Measurements from ENCODE around the gene DTNA.

Gene DTNA

DNA sequence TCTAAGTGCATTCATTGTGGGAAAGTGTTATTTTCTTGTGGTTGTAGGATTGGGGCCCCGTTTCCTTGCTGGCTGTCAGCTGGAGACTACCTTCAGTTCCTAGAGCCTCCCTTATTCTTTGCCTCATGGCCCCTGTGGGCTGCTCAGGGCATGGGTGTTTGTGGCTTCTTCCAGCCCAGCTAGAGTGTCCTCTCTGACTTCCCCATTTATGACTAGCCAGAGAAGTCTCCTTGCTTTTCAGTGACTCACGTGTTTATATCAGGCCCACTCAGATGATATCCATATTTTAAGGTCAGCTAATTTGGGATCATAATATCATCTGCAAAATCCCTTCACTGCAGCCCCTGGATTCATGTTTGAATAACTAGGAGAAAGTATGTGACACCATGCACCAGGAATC lies 62.8 kb downstream of the DTNA start:
- DNase-seq (ENCODE audit: low spot score): peak; percentile 22

DNA sequence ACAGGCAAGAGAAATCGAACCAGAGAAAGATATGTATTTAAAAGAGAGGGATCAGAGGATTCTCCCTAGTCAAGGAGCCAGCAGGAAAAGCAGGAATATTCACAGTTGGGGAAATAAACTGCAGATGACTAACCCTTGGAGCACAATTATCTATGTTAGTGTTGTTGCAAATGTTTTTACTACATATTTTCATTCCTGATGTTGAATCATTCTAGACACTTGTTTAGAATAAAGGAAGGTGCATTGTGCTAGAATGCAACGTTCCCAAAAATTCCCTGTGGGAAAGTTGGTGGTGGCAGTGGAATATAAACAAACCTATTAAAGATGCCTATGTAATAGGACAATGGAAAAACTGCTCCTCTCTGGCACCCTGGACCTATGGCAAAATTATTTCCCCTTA lies 63.3 kb downstream of the DTNA start:
- no peak for DNase-seq (ENCODE audit: low spot score)

DNA sequence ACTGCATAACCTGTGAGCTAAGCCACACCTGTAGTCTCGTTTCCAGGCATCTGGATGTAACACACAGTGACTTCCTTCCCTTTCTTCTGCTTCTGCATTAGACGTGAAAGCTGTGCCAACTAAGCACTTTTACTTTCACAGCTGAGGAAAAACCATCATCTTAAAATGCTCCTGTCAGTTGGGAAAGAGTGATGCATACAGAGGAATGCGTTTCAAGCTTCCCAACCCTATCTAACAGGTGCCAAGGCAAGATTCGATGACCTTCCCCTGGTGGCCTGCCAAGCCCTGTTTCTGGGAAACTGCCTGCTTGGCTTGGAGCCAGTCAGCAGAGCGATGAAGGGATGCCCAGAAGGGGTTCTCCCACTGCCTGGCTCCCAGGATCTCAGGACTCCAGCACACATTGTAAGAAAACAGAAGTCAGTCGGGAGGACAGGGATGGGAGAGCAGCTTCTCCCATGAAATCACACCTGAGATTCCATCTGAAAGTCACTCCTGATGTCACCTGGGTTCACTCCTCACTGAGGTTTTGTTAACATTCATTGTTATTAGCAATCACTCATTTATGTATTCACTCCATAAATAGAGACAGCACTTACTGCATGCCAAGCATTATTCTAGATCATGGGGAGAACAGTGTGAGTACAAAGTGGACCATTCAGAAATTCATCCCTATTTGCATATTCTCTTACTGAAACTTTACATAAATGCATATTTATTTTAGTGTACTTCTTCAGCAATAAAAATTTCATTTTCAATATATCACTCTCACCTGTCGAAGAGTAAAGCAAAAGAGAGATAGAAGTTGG lies 64.1 kb downstream of the DTNA start:
- peak; percentile 73 for DNase-seq (ENCODE audit: low spot score)

DNA sequence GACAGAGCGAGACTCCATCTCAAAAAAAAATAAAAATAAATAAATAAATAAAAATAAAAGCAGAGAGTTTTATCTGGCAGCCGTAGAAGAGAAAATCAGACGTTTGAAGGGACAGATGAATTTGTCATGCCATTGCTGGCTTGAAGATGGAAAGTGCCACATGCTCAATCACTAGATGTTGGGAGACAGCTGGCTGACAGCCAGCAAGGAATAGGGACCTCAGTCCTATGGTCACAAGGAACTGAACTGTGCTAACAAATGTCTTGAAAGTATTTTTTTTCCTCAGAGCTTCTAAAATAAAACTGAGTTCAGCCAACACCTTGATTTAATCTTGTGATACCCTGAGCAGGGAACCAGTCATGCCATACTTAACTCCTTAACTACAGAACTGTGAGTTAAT lies 65.4 kb downstream of the DTNA start:
- no peak for DNase-seq (ENCODE audit: low spot score)

DNA sequence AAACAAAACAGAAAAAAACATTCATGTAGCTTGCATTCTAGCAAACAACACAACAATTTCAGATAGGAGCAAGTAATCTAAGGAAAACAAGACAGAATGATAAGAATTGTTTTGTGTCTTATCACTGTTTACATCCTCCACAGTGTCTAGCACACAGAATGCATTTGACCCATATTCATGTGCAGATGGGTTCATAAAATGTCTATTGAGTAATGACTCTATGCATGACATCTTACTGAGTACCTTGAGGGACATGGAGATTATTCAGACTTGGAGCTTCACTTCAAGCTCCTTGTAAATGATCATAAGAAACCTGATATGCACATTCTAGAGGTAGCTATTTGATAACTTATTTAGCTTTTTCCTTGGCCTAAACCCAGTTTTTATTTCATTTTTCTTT lies 69.0 kb downstream of the DTNA start:
- no peak for DNase-seq (ENCODE audit: low spot score)

DNA sequence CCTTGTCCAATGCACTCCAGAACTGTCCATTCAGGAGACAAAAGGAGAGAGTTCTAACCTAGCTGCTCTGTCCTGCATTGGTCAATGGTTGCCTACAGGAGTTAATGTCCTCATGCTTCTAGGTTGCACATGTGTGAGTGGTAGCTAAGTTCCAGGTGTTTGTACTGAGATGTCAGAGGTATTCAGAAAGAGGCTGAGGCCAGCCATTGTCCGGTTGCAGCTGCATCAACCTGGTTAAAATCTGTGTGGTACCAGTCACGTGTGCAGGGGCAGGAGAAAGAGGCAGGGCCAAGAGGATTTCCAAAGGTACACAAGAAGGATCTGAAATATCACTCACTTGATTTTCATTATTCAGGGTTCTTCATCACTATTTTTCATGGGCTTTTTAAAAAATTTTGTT lies 70.8 kb downstream of the DTNA start:
- DNase-seq (ENCODE audit: low spot score): no peak

DNA sequence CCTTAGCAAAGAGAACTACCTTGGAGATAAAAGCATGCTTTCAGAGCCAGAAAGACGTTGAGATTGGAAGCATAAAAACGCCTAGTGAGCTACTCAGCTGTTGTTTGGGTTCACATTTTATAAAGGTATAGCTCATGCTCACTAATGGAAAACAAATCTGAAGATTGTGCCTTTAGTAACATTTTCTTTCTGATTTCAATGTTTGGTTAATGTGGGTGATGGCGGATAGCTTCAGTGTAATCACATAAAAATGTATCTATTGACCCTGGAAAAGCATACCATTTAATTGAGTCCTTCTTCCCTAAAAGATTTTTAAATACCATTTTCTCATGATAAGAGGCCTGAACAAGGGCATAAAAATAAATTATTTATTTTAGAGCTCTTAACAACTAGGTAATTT lies 73.4 kb downstream of the DTNA start:
- no peak for DNase-seq (ENCODE audit: low spot score)

DNA sequence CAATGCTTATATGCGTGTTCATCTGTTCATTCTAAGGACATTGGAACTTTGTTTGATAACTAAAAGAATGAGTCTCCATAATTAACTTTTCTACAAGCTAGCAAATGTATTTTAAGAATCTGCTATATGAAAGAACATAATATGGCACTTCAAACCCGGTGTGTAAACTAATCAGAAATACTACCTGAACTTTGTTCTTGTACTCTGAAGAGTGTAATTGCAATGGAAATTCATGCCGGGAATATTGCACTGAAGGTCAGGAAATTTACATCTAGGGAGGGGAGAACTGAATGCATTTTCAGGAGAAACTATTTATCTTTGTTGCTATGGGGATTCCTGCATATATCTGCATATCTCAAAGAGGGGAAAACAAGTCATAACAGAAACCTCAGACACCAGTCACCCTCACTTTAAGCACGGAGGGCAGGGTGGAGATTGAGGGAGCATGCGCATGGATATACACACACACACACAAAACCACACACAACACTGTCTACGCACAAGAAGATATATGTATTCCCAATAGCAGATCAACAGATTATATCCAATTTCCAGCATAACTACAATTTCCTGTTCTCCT lies 76.2 kb downstream of the DTNA start:
- DNase-seq (ENCODE audit: low spot score): no peak

DNA sequence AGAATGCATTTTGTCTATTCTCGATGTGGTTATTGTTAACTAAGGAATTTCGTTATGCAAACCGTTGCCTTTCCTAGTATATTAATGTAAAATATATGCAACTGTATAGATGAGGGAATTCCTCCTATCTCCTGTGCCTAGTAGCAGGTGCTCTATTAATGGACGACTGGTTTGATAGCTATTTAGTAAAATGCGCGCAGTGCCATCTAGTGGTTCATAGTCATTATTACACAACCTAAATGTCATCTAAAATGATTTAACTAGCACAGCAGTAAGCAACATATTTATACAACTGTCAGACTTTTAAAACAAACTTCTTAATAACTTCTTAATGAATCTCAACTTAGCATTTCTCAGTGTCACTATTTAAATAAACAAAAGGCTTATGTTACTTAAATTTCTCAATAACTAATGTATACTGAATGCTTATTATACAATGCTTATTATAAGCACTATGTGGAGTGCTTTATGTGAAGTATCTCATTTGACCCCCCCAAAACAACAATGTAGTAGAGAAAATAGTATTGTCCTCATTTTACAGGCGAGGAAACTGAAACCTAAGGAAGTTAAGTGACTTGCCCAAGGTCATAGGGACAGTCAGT lies 77.9 kb downstream of the DTNA start:
- peak; percentile 85 for DNase-seq (ENCODE audit: low spot score)

DNA sequence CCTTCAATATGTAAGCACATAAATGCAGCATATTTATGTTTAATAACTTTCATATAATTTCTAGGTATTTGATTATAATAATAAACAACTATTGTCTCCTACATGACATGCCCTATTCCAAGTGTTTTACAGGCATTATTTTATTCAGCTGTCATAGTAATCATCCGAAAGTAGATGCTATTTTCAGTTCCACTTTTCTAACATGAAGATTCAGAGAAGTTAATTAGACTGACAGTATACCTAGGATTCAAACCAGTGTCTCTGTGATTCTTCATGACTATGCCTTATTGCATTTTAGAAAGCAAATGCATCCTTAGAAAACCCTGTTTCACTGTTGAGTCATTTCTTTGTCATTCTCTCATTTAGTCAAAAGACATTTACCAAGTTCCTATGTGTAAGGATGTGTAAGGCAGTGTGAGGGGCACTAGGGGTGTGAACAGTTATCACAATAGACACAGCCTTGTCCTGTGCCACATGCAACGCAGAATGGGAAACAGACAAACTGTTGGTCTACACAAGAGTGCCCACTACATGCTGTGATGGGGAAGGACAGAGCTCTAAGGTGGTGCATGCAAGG lies 79.8 kb downstream of the DTNA start:
- DNase-seq (ENCODE audit: low spot score): no peak

DNA sequence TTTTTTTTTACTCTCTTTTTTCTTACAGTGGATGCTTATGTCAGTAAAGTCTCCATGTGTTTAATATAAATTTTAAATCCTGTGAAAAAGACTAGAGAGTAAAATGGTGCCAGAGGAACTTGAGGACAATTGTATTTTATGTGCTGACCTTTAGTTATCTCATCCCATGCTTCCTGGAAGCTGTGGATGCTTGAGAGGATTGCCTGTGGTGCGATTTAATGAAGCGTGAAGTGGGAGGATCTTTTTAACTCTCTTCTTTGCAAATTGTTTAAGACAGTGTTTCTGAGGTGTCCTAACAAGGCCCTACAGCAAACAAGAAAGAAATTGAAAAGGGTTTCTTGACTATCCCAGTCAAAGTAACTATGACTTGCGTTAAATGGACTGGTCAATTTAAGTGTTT lies 84.2 kb downstream of the DTNA start:
- no peak for DNase-seq (ENCODE audit: low spot score)

DNA sequence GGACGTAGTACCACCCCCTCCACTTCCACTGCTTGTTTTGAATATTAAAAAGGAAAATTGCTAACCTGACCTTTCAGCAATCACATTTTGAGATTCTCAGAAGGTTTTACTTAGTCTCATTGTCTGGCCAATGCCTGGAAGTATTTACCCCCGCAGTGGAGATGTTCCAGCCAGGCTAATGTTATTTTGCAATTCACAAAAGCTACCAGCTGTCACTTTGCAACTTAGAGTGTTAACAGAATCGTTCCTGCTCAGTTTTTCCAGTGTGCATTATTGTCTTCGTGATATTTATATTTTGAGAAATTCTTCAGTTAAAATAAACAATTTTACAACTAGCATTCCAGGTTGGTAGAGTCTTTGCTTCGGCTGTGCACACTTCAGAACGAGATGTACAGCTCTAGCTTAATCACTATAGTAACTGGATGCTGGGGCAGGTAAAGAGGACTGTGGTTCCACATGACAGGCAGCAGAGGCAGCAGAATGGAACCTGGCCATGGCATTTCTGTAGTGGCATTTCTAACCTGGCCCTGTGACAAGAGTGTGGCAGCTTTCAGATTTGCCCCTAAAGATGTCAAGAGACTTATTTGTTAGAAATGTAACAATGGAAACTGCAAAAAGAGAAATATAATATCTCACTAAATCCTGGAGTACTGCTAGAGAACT lies 85.1 kb downstream of the DTNA start:
- DNase-seq (ENCODE audit: low spot score): no peak

DNA sequence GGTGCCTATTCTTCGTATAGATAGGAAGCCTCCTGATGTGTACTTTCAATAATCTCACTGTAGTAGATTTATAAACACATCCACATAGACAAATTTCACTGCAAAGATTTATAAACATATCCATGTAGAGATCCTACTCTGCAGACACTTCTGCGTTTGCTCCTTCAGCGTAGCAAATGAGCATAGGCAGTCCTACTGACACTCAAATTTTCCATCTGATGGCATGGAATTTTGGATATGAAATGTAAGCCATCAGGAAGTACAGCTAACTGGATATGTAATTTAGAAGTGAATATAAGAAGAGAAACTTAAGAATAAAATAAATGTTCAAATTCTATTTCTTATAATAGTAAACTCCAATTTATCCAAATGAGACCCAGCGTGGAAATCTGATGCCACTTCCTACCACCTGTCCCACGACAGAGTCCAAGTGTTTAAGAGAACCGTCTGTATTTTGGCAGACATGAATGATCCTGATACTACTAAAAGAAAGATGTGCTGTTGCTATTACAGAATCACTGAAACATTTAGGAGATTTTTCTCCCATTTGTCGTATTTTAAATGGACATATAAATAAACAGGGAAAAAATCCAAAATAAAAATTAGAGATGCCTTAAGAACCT lies 86.0 kb downstream of the DTNA start:
- DNase-seq (ENCODE audit: low spot score): no peak

DNA sequence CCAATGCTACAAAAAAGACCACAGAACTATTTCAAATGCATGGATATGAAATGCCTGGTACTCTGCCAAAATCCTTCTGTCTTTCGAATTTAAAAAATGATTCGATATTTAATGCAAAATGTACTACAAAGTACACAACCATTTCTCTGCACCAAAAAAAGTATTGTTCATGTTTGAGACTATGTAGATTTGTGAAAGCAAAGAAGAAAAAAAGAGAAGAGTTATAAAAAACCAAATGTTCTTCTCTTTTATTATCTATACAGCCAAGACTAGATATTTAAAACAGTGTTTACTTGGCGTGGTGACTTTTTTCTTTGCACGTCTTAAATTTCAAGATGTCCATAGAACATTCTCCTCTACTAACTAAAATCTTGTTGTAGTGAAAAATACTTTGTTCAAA lies 89.2 kb downstream of the DTNA start:
- DNase-seq (ENCODE audit: low spot score): no peak

DNA sequence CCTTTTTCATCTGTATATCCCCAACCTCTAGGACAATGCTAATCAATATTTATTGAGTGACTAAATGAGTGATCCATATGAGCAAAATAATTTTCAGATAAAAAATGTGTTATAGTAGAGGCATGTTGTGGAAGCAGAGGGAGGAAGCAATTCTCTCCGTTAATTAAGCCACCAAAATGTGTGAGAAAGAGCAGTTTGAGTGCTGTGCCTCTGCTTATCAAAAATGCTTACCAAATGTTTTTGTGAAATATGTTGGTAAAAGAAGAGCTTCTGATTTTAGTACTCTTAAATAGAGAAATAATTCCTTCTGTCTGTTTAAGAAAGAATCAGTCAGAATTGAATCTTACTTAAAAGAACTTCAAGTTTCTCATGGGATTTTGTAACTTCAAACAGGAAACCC lies 90.3 kb downstream of the DTNA start:
- no peak for DNase-seq (ENCODE audit: low spot score)

DNA sequence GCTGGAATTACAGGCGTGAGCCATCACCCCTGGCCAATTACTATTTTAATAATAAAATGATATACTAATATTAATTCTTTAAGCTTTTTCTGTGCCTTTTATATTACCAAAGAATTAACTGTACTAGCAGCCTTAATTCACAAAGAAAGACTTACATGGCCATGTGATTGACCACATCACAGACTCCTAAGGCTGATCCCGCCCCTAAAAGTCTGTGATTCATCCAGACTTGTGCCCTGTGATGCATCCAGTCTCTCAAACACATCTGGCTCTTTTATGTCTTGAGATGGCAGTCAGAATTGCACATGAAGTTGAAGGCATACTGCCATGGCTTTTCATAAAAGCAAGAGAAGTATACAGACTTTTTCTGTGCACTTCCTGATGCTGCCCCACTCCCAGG lies 91.7 kb downstream of the DTNA start:
- DNase-seq (ENCODE audit: low spot score): no peak

DNA sequence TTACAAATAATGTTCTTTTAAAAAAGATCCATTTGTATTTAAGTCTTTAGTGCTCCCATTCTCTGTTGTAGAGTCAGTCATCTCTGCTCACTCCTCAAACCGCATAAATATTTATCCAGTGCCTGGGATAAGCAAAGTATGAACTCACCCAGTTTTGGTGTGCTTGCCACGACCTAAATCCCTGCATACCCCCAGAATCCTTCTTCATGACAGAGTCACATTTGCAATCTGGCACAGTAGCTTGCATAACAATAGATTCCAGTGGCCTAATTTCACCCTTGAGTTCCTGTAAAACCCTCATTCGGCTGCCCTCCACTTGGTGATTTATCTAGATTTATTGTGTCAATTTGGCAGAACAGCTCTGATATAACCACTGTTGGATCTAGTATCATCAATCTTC lies 92.9 kb downstream of the DTNA start:
- DNase-seq (ENCODE audit: low spot score): no peak

DNA sequence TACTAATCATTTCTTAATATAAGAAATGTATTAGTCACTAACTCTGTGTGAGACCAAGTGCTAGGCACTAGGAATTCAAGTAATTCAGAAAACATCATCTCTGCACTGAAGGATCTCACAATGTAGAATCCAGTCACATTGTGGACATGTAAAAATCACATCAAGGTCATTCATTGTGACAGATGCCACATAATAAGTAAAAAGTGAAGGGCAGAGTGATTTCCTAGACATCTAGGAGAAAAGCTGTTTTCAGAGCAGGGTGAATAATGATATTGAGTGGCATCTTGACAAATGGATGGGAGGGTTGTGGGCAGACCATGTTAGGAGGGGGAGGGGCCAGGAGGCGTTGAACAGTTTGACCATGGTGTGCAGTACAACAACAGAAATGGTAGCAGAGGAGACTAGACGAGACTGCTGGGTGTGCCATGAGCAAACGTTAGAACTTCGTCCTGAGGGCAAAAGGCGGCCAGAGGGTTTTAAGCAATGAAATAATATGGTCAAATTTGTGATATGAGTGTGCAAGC lies 93.8 kb downstream of the DTNA start:
- DNase-seq (ENCODE audit: low spot score): no peak

DNA sequence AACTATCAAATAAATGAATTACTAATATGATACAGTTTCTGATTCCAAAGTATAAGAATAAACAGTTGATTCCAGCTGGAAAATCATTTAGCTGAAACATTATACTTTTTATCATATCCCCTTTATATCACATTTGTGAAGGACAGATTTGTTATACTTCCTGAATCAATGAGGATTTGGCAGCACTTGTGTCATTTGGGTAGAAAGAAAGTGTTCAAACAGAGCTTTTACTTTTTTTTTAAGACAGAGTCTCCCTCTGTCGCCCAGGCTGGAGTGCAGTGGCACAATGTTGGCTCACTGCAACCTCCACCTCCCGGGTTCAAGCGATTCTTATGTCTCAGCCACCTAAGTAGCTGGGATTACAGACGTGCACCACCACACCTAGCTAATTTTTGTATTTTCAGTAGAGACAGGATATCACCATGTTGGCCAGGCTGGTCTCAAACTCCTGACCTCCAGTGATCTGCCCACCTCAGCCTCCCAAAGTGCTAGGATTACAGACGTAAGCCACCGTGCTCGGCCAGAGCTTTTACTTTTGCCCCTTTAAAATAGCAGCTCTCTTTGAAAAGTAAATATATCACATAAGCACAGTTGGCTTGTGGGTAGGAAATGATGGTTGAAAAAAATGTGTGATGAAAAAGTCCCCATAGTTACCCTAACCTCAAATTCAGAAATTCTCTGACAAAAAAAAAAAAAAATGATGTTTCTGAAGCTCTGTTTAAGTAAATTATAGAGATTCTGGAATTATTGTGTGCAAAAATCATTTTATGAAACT lies 95.2 kb downstream of the DTNA start:
- DNase-seq (ENCODE audit: low spot score): no peak

DNA sequence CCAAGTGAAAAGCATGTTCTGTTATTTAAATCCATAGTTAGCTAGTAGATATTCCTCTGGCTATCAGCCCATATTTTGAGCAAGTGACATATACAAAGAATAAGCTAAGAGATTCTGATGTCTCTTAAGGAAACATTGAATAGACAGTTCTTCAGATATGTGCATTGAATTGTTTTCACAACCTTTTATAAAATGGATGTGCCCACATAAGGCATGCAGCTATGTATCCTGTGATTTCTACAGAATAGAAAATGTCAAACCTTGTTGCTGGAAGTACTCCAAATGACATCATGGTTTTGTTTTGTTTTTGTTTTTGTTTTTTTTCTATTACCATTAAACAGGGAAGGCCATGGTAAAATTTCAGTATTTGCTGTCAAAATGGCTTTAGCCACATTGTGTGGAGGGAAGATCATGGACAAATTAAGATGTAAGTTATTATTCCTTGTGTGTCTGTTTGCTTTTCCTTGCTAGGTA lies 95.8 kb downstream of the DTNA start:
- no peak for DNase-seq (ENCODE audit: low spot score)

DNA sequence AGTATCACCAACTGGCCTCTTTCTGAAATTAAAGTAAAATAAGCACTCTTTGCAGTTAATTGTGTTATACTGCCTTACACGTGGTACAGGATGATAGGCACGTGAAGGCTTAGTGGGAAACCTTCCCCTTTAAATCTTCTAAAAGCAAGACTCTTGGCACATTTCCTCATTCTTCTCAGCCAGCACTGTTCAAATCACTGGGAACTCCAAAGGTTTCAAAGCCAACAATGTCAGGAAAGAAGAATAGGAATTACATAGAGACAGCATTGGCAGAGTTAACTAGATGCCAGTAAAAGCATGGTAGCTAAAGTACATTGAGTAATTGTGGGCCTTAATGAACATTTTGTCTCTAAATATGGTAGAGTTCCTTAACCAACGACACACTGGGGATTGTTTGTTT lies 96.4 kb downstream of the DTNA start:
- DNase-seq (ENCODE audit: low spot score): peak; percentile 64

Measured in pons (tissue), 1 donor.